ENCODE results near the gene SDK1.

DNA sequence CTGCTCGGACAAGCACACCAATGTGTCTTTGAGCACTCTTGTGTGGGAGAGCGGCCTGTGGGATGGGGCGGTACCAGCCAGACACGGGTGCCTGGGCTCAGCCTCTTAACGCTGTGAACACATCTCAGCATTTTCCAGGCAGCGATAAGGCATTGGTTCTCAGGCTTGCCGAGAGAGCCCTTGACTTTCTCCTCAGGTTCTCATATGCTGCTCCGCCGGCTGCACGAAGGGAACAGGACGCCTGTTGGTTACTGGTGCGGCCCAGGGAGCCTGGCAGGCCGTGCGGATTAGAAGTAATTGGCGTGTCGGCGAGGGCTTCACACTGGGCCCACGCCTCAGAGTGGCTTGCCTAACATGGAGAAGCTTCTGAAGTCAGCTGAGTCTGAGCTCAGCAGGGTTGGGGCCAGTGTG lies 924.3 kb downstream of the SDK1 start:
- TF ChIP-seq BHLHE40 (IDR thresholded peaks at IDR 0.05; ENCODE audit: borderline replicate concordance) = no peak
- TF ChIP-seq ARNT (IDR thresholded peaks at IDR 0.05) = no peak
- TF ChIP-seq ZNF384 (IDR thresholded peaks at IDR 0.05) = no peak
- TF ChIP-seq FOXM1 (IDR thresholded peaks at IDR 0.05; ENCODE audit: borderline replicate concordance) = no peak
- TF ChIP-seq FOXK2 (IDR thresholded peaks at IDR 0.05) = no peak
- TF ChIP-seq, protein P1, sequence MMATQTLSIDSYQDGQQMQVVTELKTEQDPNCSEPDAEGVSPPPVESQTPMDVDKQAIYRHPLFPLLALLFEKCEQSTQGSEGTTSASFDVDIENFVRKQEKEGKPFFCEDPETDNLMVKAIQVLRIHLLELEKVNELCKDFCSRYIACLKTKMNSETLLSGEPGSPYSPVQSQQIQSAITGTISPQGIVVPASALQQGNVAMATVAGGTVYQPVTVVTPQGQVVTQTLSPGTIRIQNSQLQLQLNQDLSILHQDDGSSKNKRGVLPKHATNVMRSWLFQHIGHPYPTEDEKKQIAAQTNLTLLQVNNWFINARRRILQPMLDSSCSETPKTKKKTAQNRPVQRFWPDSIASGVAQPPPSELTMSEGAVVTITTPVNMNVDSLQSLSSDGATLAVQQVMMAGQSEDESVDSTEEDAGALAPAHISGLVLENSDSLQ (IDR thresholded peaks at IDR 0.05) = no peak
- TF ChIP-seq SUZ12 (IDR thresholded peaks at IDR 0.05) = no peak
